HG02840 (cell line): ENCODE measurements around the gene DMAC2.
A peak's percentile ranks its signal among the peaks of the same experiment; 100 is the strongest.
"Not testable (repeated sequence)": the region's sequence is repeated elsewhere in the genome, so short reads cannot be mapped to it uniquely, and the experiment has no call there.

ENCODE experiments used
- ATAC-seq: cut with Tn5 transposase; IDR thresholded peaks from one replicate; pipeline ENCODE4 v1.9.1; 2021; ENCODE audit warnings: mild to moderate bottlenecking, moderate library complexity, moderate number of reproducible peaks; ENCODE audit not compliant: unreplicated experiment, low FRiP score

Gene DMAC2

GRCh38 chr19:41403181-41403970, 36.3 kb downstream of the DMAC2 start:
- no peak for ATAC-seq

- no peak for ATAC-seq
These were observed 37.7 kb downstream of the DMAC2 start for GRCh38 chr19:41402010-41402409.

- ATAC-seq: no peak
These were observed 38.2 kb downstream of the DMAC2 start for GRCh38 chr19:41401483-41401882.

GRCh38 chr19:41399525-41399924, 40.2 kb downstream of the DMAC2 start:
- no peak for ATAC-seq

GRCh38 chr19:41399091-41399490, 40.6 kb downstream of the DMAC2 start:
- ATAC-seq: no peak

- ATAC-seq: no peak
These were observed 41.1 kb downstream of the DMAC2 start for GRCh38 chr19:41398598-41398997.

GRCh38 chr19:41398050-41398418, 41.7 kb downstream of the DMAC2 start:
- no peak for ATAC-seq

- peak; percentile 95 for ATAC-seq
These were observed 42.3 kb downstream of the DMAC2 start, which contains the start of the genes BCKDHA and EXOSC5 for GRCh38 chr19:41397086-41398049. TSS of gene BCKDHA (plus strand) at chr19:41397818. CDS start at chr19:41397828, 10 bp downstream. TSS of gene EXOSC5 (minus strand) at chr19:41397359. CDS start at chr19:41397328, 31 bp downstream.

- ATAC-seq: no peak
These were observed 44.4 kb downstream of the DMAC2 start for GRCh38 chr19:41395355-41395754.

GRCh38 chr19:41392775-41393174, 46.9 kb downstream of the DMAC2 start:
- ATAC-seq: no peak

GRCh38 chr19:41391618-41392017, 48.1 kb downstream of the DMAC2 start:
- ATAC-seq: no peak

- no peak for ATAC-seq
These were observed 53.3 kb downstream of the DMAC2 start for GRCh38 chr19:41386442-41386841.

- ATAC-seq: no peak
These were observed 55.4 kb downstream of the DMAC2 start for GRCh38 chr19:41384351-41384750.

- not testable (repeated sequence) for ATAC-seq
These were observed 58.2 kb downstream of the DMAC2 start for GRCh38 chr19:41381536-41381935.
